Activated CD4-positive, alpha-beta memory T cell treated with anti-CD3 and anti-CD28 coated beads for 36 hours (primary cell): ENCODE results near the gene MIF. TPM values are rescaled to one million over a fixed set of nuclear protein-coding genes. Genes with fewer than 3 reads are reported as not detected.
"Not testable (repeated sequence)": the region's sequence is repeated elsewhere in the genome, so short reads cannot be mapped to it uniquely, and the experiment has no call there.

Source experiments
- CTCF ChIA-PET: fragments of 350-600 bp; sonication (Branson Sonifier 250); formaldehyde crosslinking; loops from one replicate; lab custom pipeline; 2021; ENCODE audit warnings: antibody characterized with exemption, inconsistent platforms; lab: Charles Lee
- POLR2A ChIA-PET: fragments of 350-600 bp; sonication (Branson Sonifier 250); formaldehyde crosslinking; loops from one replicate; lab custom pipeline; 2021; ENCODE audit warnings: antibody characterized with exemption; lab: Charles Lee
- DNase-seq: peaks from one replicate; pipeline ENCODE4 v3.0.0-alpha.2; 2020
- H3K27ac Mint-ChIP-seq: one replicate; pipeline ENCODE4 v1.8.0; 2021; ENCODE audit warnings: mixed read lengths
- H3K27me3 Mint-ChIP-seq: one replicate; pipeline ENCODE4 v1.8.0; 2021; ENCODE audit warnings: mixed read lengths
- H3K36me3 Mint-ChIP-seq: one replicate; pipeline ENCODE4 v1.8.0; 2021; ENCODE audit warnings: mixed read lengths
- H3K4me1 Mint-ChIP-seq: one replicate; pipeline ENCODE4 v1.8.0; 2021; ENCODE audit warnings: low read depth, mixed read lengths
- H3K4me3 Mint-ChIP-seq: one replicate; pipeline ENCODE4 v1.8.0; 2021; ENCODE audit warnings: mild to moderate bottlenecking, mixed read lengths
- H3K9me3 Mint-ChIP-seq: one replicate; pipeline ENCODE4 v1.8.0; 2021; ENCODE audit warnings: mixed read lengths
- intact Hi-C: fragments of 100-400 bp; cut with micrococcal nuclease; formaldehyde crosslinking; loops from one replicate; pipeline ENCODE4 v1.15.1; 2023
- total RNA-seq, 2 experiments: library from RNA; stranded (reverse); gene quantifications; one replicate each; pipeline ENCODE4 v1.2.3, GENCODE V29; 2021

Gene MIF
- total RNA-seq, 2 experiments from 2014 or later, result 1,215 to 1,240 TPM

GRCh38 chr22:23856721-23857605 is 37.2 kb upstream of the MIF start:
- DNase-seq, result peak; percentile 31
- intact Hi-C loops, result loop anchor here (5.0 kb wide), 3 partner anchors 35 to 320 kb away; partner anchors contain the start of genes MIF and SMARCB1

GRCh38 chr22:23857606-23858483 is 36.3 kb upstream of the MIF start, which contains the start of gene SLC2A11:
Gene SLC2A11, plus strand, starts transcription at chr22:23857875. Its CDS starts 125 bp downstream, at chr22:23858000.
- Mint-ChIP-seq H3K27ac (peak within 1 kb of the TSS; percentile 78), H3K4me1 (peaks cover 17% of the 10 kb centered on the region), H3K36me3 (no peaks in the 10 kb centered on the region), H3K4me3 (peak within 1 kb of the TSS; percentile 89), H3K9me3 (no peaks in the 10 kb centered on the region), H3K27me3 (no peaks in the 10 kb centered on the region)
- ChIA-PET CTCF (interaction anchor here (0.6 to 4.1 kb wide), 11 partner anchors 8 to 946 kb away, joined by 3 to 50 read pairs (median 3); partner anchors contain the start of gene MIF), POLR2A (interaction anchor here (0.7 to 3.4 kb wide), 7 partner anchors 8 to 570 kb away, joined by 3 to 18 read pairs (median 5); partner anchors contain the start of genes ADORA2A, DERL3 and MIF)
- intact Hi-C loops, result loop anchor here (5.0 kb wide), 3 partner anchors 34 to 321 kb away; partner anchors contain the start of genes MIF and SMARCB1
- DNase-seq, result peak; percentile 96

More at GRCh38 chr22:23856721-23857605, 37.2 kb upstream of the MIF start:
- H3K4me1 Mint-ChIP-seq, result peaks cover 17% of the 10 kb centered on the region
- H3K27ac Mint-ChIP-seq, result peak overlapping the region; percentile 78
- H3K27me3 Mint-ChIP-seq, result no peaks in the 10 kb centered on the region
- no peaks in the 10 kb centered on the region for H3K9me3 Mint-ChIP-seq
- peak overlapping the region; percentile 89 for H3K4me3 Mint-ChIP-seq
- no peaks in the 10 kb centered on the region for H3K36me3 Mint-ChIP-seq
- CTCF ChIA-PET, result interaction anchor here (0.6 to 4.1 kb wide), 11 partner anchors 7 to 316 kb away, joined by 3 to 50 read pairs (median 3); partner anchors contain the start of gene MIF
- POLR2A ChIA-PET, result interaction anchor here (0.7 to 3.4 kb wide), 7 partner anchors 8 to 571 kb away, joined by 3 to 18 read pairs (median 5); partner anchors contain the start of genes ADORA2A, DERL3 and MIF

GRCh38 chr22:23858484-23858815 is 35.7 kb upstream of the MIF start:
- ChIA-PET POLR2A (interaction anchor here (1.5 to 3.4 kb wide), 2 partner anchors 12 to 36 kb away, joined by 5 to 18 read pairs; partner anchors contain the start of gene MIF), CTCF (interaction anchor here (0.9 to 4.1 kb wide), 6 partner anchors 9 to 946 kb away, joined by 3 to 50 read pairs (median 4); partner anchors contain the start of gene MIF)
- peak overlapping the region; percentile 89 for H3K4me3 Mint-ChIP-seq

GRCh38 chr22:23859201-23859600 is 35.0 kb upstream of the MIF start:
- no peaks in the 10 kb centered on the region for H3K27me3 Mint-ChIP-seq
- peaks cover 17% of the 10 kb centered on the region for H3K4me1 Mint-ChIP-seq
- no peaks in the 10 kb centered on the region for H3K36me3 Mint-ChIP-seq
- peak overlapping the region; percentile 89 for H3K4me3 Mint-ChIP-seq
- no peak for DNase-seq
- ChIA-PET POLR2A (interaction anchor here (3.4 kb wide), 1 partner anchor 35 kb away, joined by 18 read pairs; the partner anchor contains the start of gene MIF), CTCF (interaction anchor here (0.6 to 4.1 kb wide), 6 partner anchors 9 to 945 kb away, joined by 3 to 50 read pairs (median 4); partner anchors contain the start of gene MIF)
- H3K27ac Mint-ChIP-seq, result no peak overlapping the region
- no peaks in the 10 kb centered on the region for H3K9me3 Mint-ChIP-seq
- intact Hi-C loops, result loop anchor here (5.0 kb wide), 3 partner anchors 33 to 322 kb away; partner anchors contain the start of genes MIF and SMARCB1

More at GRCh38 chr22:23858484-23858815, 35.7 kb upstream of the MIF start:
- intact Hi-C loops, result loop anchor here (5.0 kb wide), 3 partner anchors 34 to 321 kb away; partner anchors contain the start of genes MIF and SMARCB1
- Mint-ChIP-seq H3K27ac (peak overlapping the region; percentile 78), H3K27me3 (no peaks in the 10 kb centered on the region), H3K9me3 (no peaks in the 10 kb centered on the region), H3K36me3 (no peaks in the 10 kb centered on the region), H3K4me1 (peaks cover 17% of the 10 kb centered on the region)
- no peak for DNase-seq

GRCh38 chr22:23860187-23860586 is 34.0 kb upstream of the MIF start:
- ChIA-PET CTCF (interaction anchor here (4.1 kb wide), 1 partner anchor 10 kb away, joined by 50 read pairs; no protein-coding TSS in a partner anchor), POLR2A (interaction anchor here (3.4 kb wide), 1 partner anchor 34 kb away, joined by 18 read pairs; the partner anchor contains the start of gene MIF)
- H3K27ac Mint-ChIP-seq, H3K4me3 Mint-ChIP-seq, H3K27me3 Mint-ChIP-seq, H3K36me3 Mint-ChIP-seq, DNase-seq, H3K9me3 Mint-ChIP-seq: not testable (repeated sequence)
- H3K4me1 Mint-ChIP-seq, result peaks cover 17% of the 10 kb centered on the region
- intact Hi-C loops, result loop anchor here (5.0 kb wide), 1 partner anchor 97 kb away; no protein-coding TSS in a partner anchor

DNA sequence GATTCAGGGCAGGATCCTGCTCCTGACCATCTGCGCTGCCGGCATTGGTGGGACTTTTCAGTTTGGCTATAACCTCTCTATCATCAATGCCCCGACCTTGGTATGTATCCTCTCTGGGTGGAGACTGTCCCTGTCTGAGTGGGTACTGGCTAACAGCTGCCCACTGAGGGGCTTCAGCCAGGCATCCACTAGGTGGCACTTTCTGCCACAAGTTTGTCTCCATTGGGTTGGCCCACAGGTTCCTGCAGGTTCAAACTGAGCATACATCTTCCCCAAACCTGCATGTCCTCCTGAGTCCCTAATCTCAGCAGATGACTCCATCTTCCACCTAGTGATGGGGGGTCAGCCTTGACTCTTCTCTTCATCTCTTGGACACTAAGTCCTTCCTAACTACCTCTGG is 32.1 kb upstream of the MIF start:
- Mint-ChIP-seq H3K27me3 (no peaks in the 10 kb centered on the region), H3K36me3 (no peaks in the 10 kb centered on the region), H3K27ac (no peak overlapping the region), H3K4me1 (peaks cover 11% of the 10 kb centered on the region), H3K4me3 (no peak overlapping the region), H3K9me3 (no peaks in the 10 kb centered on the region)
- DNase-seq, result peak; percentile 64
- ChIA-PET CTCF (interaction anchor here (1.0 to 1.4 kb wide), 3 partner anchors 27 to 94 kb away, joined by 4 to 6 read pairs (median 5); partner anchors contain the start of gene MIF), POLR2A (no interaction called here)
- intact Hi-C loops, result loop anchor here (5.0 kb wide), 1 partner anchor 95 kb away; no protein-coding TSS in a partner anchor

- CTCF ChIA-PET, result interaction anchor here (0.6 to 1.6 kb wide), 2 partner anchors 15 to 894 kb away, joined by 4 read pairs; no protein-coding TSS in a partner anchor
Observed at GRCh38 chr22:23864499-23865154, 29.6 kb upstream of the MIF start.

DNA sequence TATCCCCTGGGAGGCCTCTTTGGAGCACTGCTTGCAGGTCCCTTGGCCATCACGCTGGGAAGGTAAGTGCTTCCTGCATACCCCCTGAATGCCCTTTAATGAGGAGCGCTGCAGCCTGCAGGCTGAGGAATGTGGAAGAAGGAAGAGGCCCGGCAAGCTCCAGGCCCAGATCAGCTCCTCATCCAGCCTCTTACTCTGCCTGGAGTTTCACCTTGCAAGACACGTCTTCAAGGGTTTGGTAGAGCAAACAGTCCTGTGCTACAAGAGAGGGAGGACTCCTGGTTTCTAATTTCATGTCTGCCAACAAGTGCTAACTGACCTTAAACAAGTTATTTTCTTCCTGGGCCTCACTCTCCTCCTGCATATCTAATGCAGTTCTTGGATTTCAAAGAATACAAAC is 25.6 kb upstream of the MIF start:
- Mint-ChIP-seq H3K27me3 (no peaks in the 10 kb centered on the region), H3K36me3 (peaks cover 4% of the 10 kb centered on the region), H3K9me3 (no peaks in the 10 kb centered on the region), H3K4me3 (no peak overlapping the region), H3K4me1 (no peaks in the 10 kb centered on the region), H3K27ac (no peak overlapping the region)
- CTCF ChIA-PET, result interaction anchor here (3.5 kb wide), 1 partner anchor 18 kb away, joined by 19 read pairs; no protein-coding TSS in a partner anchor
- no peak for DNase-seq
- POLR2A ChIA-PET, result no interaction called here
- intact Hi-C loops, result no loop called here

More at GRCh38 chr22:23864499-23865154, 29.6 kb upstream of the MIF start:
- H3K9me3 Mint-ChIP-seq, H3K36me3 Mint-ChIP-seq, H3K4me3 Mint-ChIP-seq, POLR2A ChIA-PET, H3K27me3 Mint-ChIP-seq, DNase-seq, H3K27ac Mint-ChIP-seq, H3K4me1 Mint-ChIP-seq: not testable (repeated sequence)
- intact Hi-C loops, result loop anchor here (5.0 kb wide), 1 partner anchor 93 kb away; no protein-coding TSS in a partner anchor

DNA sequence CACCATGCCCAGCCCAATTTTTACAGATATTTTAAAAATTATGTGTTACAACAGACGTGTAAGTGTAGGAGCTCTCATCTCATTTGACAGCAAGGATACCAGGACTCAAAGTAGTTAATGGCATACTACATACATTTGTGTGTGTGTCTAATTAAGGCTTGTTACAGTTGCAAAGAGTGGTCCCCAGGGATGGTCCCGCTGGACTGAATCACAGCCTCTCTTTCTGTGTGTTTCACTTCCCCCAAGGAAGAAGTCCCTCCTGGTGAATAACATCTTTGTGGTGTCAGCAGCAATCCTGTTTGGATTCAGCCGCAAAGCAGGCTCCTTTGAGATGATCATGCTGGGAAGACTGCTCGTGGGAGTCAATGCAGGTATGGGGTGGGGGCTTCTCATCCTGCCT is 19.3 kb upstream of the MIF start:
- intact Hi-C loops, result no loop called here
- POLR2A ChIA-PET, result interaction anchor here (0.8 kb wide), 1 partner anchor 164 kb away, joined by 3 read pairs; no protein-coding TSS in a partner anchor
- Mint-ChIP-seq H3K4me3 (no peak overlapping the region), H3K4me1 (no peaks in the 10 kb centered on the region), H3K27me3 (no peaks in the 10 kb centered on the region), H3K27ac (no peak overlapping the region), H3K9me3 (no peaks in the 10 kb centered on the region), H3K36me3 (peaks cover 7% of the 10 kb centered on the region)
- no peak for DNase-seq
- CTCF ChIA-PET, result no interaction called here

GRCh38 chr22:23875801-23876200 is 18.4 kb upstream of the MIF start:
- no peaks in the 10 kb centered on the region for H3K4me1 Mint-ChIP-seq
- intact Hi-C loops, result no loop called here
- H3K9me3 Mint-ChIP-seq, result no peaks in the 10 kb centered on the region
- peaks cover 3% of the 10 kb centered on the region for H3K36me3 Mint-ChIP-seq
- no peak overlapping the region for H3K27ac Mint-ChIP-seq
- DNase-seq, result no peak
- CTCF ChIA-PET, result interaction anchor here (1.6 to 1.7 kb wide), 2 partner anchors 18 to 26 kb away, joined by 4 to 8 read pairs; partner anchors contain the start of gene MIF
- POLR2A ChIA-PET, result interaction anchor here (1.4 kb wide), 1 partner anchor 19 kb away, joined by 3 read pairs; the partner anchor contains the start of gene MIF
- H3K27me3 Mint-ChIP-seq, result no peaks in the 10 kb centered on the region
- H3K4me3 Mint-ChIP-seq, result no peak overlapping the region
